ENCODE measurements around the gene KAZN. TPM values are rescaled to one million over a fixed set of nuclear protein-coding genes. Genes with fewer than 3 reads are reported as not detected.

The KAZN gene
- total and polyA plus RNA-seq, 2 donors (not counting 1 experiment from before 2014, with no cell fraction given): 3.4 to 5.0 TPM

- no peak overlapping the region for H2AFZ ChIP-seq (ENCODE audit: low read length)
- H3K9me3 ChIP-seq (ENCODE audit: control insufficient read depth, insufficient read depth, low read depth, low read length): no peaks in the 10 kb centered on the region
- H3K27ac ChIP-seq (ENCODE audit: insufficient read depth, low read length): no peak overlapping the region
- no peak for DNase-seq (ENCODE audit: low read depth in 2 of 2)
- peaks cover 2% of the 10 kb centered on the region for H4K20me1 ChIP-seq (ENCODE audit: control insufficient read depth, extremely low read depth, insufficient read depth, low read length)
- no peaks in the 10 kb centered on the region for H3K79me2 ChIP-seq (ENCODE audit: control insufficient read depth, insufficient read depth, low read length)
- no peak for TF ChIP-seq EZH2 (IDR thresholded peaks at IDR 0.05; ENCODE audit: low read length, missing control alignments)
- TF ChIP-seq CTCF (conservative IDR thresholded peaks at IDR 0.05 in 1 of 2, IDR thresholded peaks at IDR 0.05 in 1 of 2; ENCODE audit: low read depth in 1 of 2, low read length in 2 of 2): no peak
- H3K4me1 ChIP-seq (ENCODE audit: control insufficient read depth, extremely low read depth, insufficient read depth, low read length): no peaks in the 10 kb centered on the region
- H3K4me2 ChIP-seq (ENCODE audit: extremely low read depth, insufficient read depth, low read length): no peak overlapping the region
- H3K9ac ChIP-seq (ENCODE audit: insufficient read depth, low read length): no peak overlapping the region
- H3K27me3 ChIP-seq (ENCODE audit: control insufficient read depth, insufficient read depth, low read length): peaks cover 3% of the 10 kb centered on the region
- H3K4me3 ChIP-seq (replicated peaks in 1 of 4; ENCODE audit: control extremely low read depth in 1 of 4, insufficient read depth in 1 of 4, low read depth in 3 of 4, low read length in 4 of 4): no peak overlapping the region
- no peaks in the 10 kb centered on the region for H3K36me3 ChIP-seq (ENCODE audit: control insufficient read depth, insufficient read depth, low read length)
These were observed 505.4 kb downstream of the KAZN start for GRCh38 chr1:15103906-15104305.

GRCh38 chr1:15104768-15105167, 506.3 kb downstream of the KAZN start:
- no peak overlapping the region for H3K9ac ChIP-seq (ENCODE audit: insufficient read depth, low read length)
- no peak overlapping the region for H3K27ac ChIP-seq (ENCODE audit: insufficient read depth, low read length)
- no peaks in the 10 kb centered on the region for H3K36me3 ChIP-seq (ENCODE audit: control insufficient read depth, insufficient read depth, low read length)
- no peak overlapping the region for H2AFZ ChIP-seq (ENCODE audit: low read length)
- peaks cover 2% of the 10 kb centered on the region for H4K20me1 ChIP-seq (ENCODE audit: control insufficient read depth, extremely low read depth, insufficient read depth, low read length)
- H3K79me2 ChIP-seq (ENCODE audit: control insufficient read depth, insufficient read depth, low read length): no peaks in the 10 kb centered on the region
- no peaks in the 10 kb centered on the region for H3K9me3 ChIP-seq (ENCODE audit: control insufficient read depth, insufficient read depth, low read depth, low read length)
- TF ChIP-seq CTCF (conservative IDR thresholded peaks at IDR 0.05 in 1 of 2, IDR thresholded peaks at IDR 0.05 in 1 of 2; ENCODE audit: low read depth in 1 of 2, low read length in 2 of 2) (no peak), EZH2 (IDR thresholded peaks at IDR 0.05; ENCODE audit: low read length, missing control alignments) (no peak)
- no peak for DNase-seq (ENCODE audit: low read depth in 2 of 2)
- peaks cover 3% of the 10 kb centered on the region for H3K27me3 ChIP-seq (ENCODE audit: control insufficient read depth, insufficient read depth, low read length)
- H3K4me1 ChIP-seq (ENCODE audit: control insufficient read depth, extremely low read depth, insufficient read depth, low read length): no peaks in the 10 kb centered on the region
- H3K4me3 ChIP-seq (replicated peaks in 1 of 4; ENCODE audit: control extremely low read depth in 1 of 4, insufficient read depth in 1 of 4, low read depth in 3 of 4, low read length in 4 of 4): no peak overlapping the region
- H3K4me2 ChIP-seq (ENCODE audit: extremely low read depth, insufficient read depth, low read length): no peak overlapping the region

GRCh38 chr1:15106608-15107007, 508.1 kb downstream of the KAZN start:
- DNase-seq (ENCODE audit: low read depth in 2 of 2): no peak
- peaks cover 3% of the 10 kb centered on the region for H3K27me3 ChIP-seq (ENCODE audit: control insufficient read depth, insufficient read depth, low read length)
- no peaks in the 10 kb centered on the region for H3K4me1 ChIP-seq (ENCODE audit: control insufficient read depth, extremely low read depth, insufficient read depth, low read length)
- no peaks in the 10 kb centered on the region for H3K79me2 ChIP-seq (ENCODE audit: control insufficient read depth, insufficient read depth, low read length)
- H3K9me3 ChIP-seq (ENCODE audit: control insufficient read depth, insufficient read depth, low read depth, low read length): no peaks in the 10 kb centered on the region
- no peak overlapping the region for H3K4me3 ChIP-seq (replicated peaks in 1 of 4; ENCODE audit: control extremely low read depth in 1 of 4, insufficient read depth in 1 of 4, low read depth in 3 of 4, low read length in 4 of 4)
- no peak overlapping the region for H3K27ac ChIP-seq (ENCODE audit: insufficient read depth, low read length)
- no peaks in the 10 kb centered on the region for H4K20me1 ChIP-seq (ENCODE audit: control insufficient read depth, extremely low read depth, insufficient read depth, low read length)
- H3K4me2 ChIP-seq (ENCODE audit: extremely low read depth, insufficient read depth, low read length): no peak overlapping the region
- no peak for TF ChIP-seq EZH2 (IDR thresholded peaks at IDR 0.05; ENCODE audit: low read length, missing control alignments)
- TF ChIP-seq CTCF (conservative IDR thresholded peaks at IDR 0.05 in 1 of 2, IDR thresholded peaks at IDR 0.05 in 1 of 2; ENCODE audit: low read depth in 1 of 2, low read length in 2 of 2): no peak
- no peak overlapping the region for H3K9ac ChIP-seq (ENCODE audit: insufficient read depth, low read length)
- no peaks in the 10 kb centered on the region for H3K36me3 ChIP-seq (ENCODE audit: control insufficient read depth, insufficient read depth, low read length)
- no peak overlapping the region for H2AFZ ChIP-seq (ENCODE audit: low read length)

Measured in fibroblast of lung (primary cell).